Mesenteric fat pad (tissue), 1 donor: ENCODE data around the gene RBM26. TPM values are rescaled to one million over a fixed set of nuclear protein-coding genes. Genes with fewer than 3 reads are reported as not detected.

ENCODE experiments used
- DNase-seq: peaks from one replicate; pipeline ENCODE4 v3.0.0-alpha.2; 2020; ENCODE audit warnings: low spot score
- long read RNA-seq: library from polyadenylated mRNA; unstranded; transcript quantifications from one replicate; pipeline ENCODE4 v2.0.0, GENCODE V29; 2020
- total RNA-seq: library from RNA; stranded (reverse); fragmentation: NEBNext Ultra II Directional; extraction: Animal tissue kit (Norgen Biotek cat#: 25700); gene quantifications from one replicate; pipeline ENCODE4 v1.2.1, GENCODE V29; 2021
- donor health status: DM: yes; HTN: yes; CAD: no.

RBM26 gene
- 32.2 TPM for total RNA-seq
- long read RNA-seq, partial matches to known transcripts: 2 of 12 reads
- long read RNA-seq, other reads (novel, unspliced or antisense): 10 of 12 reads

- DNase-seq: peak; percentile 96
Observed at GRCh38 chr13:79405831-79406596, at the start of gene RBM26. TSS of gene RBM26 (minus strand) at chr13:79406255. CDS start at chr13:79405774, 481 bp downstream.

GRCh38 chr13:79455331-79455730, 49.3 kb upstream of the RBM26 start:
- no peak for DNase-seq

- no peak for DNase-seq
Observed at GRCh38 chr13:79452239-79452913, 46.3 kb upstream of the RBM26 start.

GRCh38 chr13:79451500-79451962, 45.5 kb upstream of the RBM26 start:
- DNase-seq: no peak

- no peak for DNase-seq
Observed at GRCh38 chr13:79450110-79450509, 44.1 kb upstream of the RBM26 start.

GRCh38 chr13:79448413-79448812, 42.4 kb upstream of the RBM26 start:
- no peak for DNase-seq

GRCh38 chr13:79447741-79448140, 41.7 kb upstream of the RBM26 start:
- DNase-seq: no peak

GRCh38 chr13:79447141-79447540, 41.1 kb upstream of the RBM26 start:
- DNase-seq: no peak

GRCh38 chr13:79445968-79446645, 40.1 kb upstream of the RBM26 start:
- DNase-seq: no peak

GRCh38 chr13:79442706-79443105, 36.7 kb upstream of the RBM26 start:
- no peak for DNase-seq

- no peak for DNase-seq
Observed at GRCh38 chr13:79442221-79442620, 36.2 kb upstream of the RBM26 start.

GRCh38 chr13:79440958-79441528, 35.0 kb upstream of the RBM26 start:
- DNase-seq: no peak

GRCh38 chr13:79439275-79439674, 33.2 kb upstream of the RBM26 start:
- DNase-seq: no peak

GRCh38 chr13:79435561-79435990, 29.5 kb upstream of the RBM26 start:
- DNase-seq: no peak

GRCh38 chr13:79434556-79434955, 28.5 kb upstream of the RBM26 start:
- DNase-seq: no peak

- no peak for DNase-seq
Observed at GRCh38 chr13:79432992-79433391, 26.9 kb upstream of the RBM26 start.

GRCh38 chr13:79432086-79432485, 26.0 kb upstream of the RBM26 start:
- DNase-seq: no peak

- DNase-seq: no peak
Observed at GRCh38 chr13:79429309-79429708, 23.3 kb upstream of the RBM26 start.

GRCh38 chr13:79427883-79428282, 21.8 kb upstream of the RBM26 start:
- no peak for DNase-seq

GRCh38 chr13:79427265-79427664, 21.2 kb upstream of the RBM26 start:
- DNase-seq: no peak

GRCh38 chr13:79423801-79424642, 18.0 kb upstream of the RBM26 start:
- no peak for DNase-seq
